Measurements from ENCODE around the gene BEND5. TPM values are rescaled to one million over a fixed set of nuclear protein-coding genes. Genes with fewer than 3 reads are reported as not detected.

BEND5 gene
- total and polyA plus RNA-seq, 10 of the 15 experiments (the other 5 are each of a cell fraction or from before 2014, with no cell fraction given), result 0.26 TPM; not detected in 9

DNA sequence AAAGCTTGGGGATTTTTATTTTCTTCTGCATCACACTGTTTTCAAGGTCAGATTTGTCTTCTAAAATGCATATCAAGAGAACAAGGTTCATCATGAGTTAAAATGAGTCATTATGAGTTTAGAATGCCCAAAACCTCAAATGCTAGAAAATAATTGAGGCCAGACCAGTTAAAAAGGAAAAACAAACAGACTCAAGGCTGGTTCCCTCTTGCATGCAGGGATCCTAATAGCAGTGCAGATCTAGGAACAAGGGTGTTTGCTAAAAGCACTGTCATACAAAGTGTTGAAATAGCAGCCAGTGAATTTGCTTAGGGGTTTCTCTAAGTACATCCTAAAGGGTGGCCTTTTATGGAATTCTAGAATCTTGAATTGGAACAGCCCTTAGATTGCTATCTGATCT is 15.3 kb downstream of the BEND5 start:
- in situ Hi-C loops (cut with MboI), result no loop called here
- ChIA-PET RAD21 (ENCODE audit: unreplicated experiment) (no interaction called here), CTCF (no interaction called here), SMC1A (ENCODE audit: uncharacterized antibody, unreplicated experiment) (interaction anchor here (0.6 kb wide), 1 partner anchor 90 kb away, joined by 3 read pairs; no protein-coding TSS in a partner anchor), POLR2A (no interaction called here)
- H3K4me2 ChIP-seq (ENCODE audit: control insufficient read depth, insufficient read depth), result no peak overlapping the region
- DNase-seq (ENCODE audit: low read depth, low spot score) (no peak), ATAC-seq (no peak), FAIRE-seq (no peak)
- H4K20me1 ChIP-seq (ENCODE audit: control insufficient read depth, insufficient read depth), result no peaks in the 10 kb centered on the region
- intact Hi-C loops (cut with micrococcal nuclease; ENCODE audit: unreplicated experiment), result no loop called here
- no peaks in the 10 kb centered on the region; a peak in 1 of 4 replicates for H3K27me3 ChIP-seq (replicated peaks in 1 of 2; ENCODE audit: control insufficient read depth in 2 of 2, insufficient read depth in 2 of 2, low read length in 1 of 2)
- H3K4me1 ChIP-seq (ENCODE audit: control insufficient read depth, insufficient read depth, low read length), result no peaks in the 10 kb centered on the region
- no peaks in the 10 kb centered on the region for H3K36me3 ChIP-seq (ENCODE audit: control insufficient read depth in 2 of 2, insufficient read depth in 2 of 2, low read length in 1 of 2)
- TF ChIP-seq WRNIP1 (IDR thresholded peaks at IDR 0.05; ENCODE audit: borderline replicate concordance, low read depth, low read length), result no peak
- no peak for TF ChIP-seq SMC3 (IDR thresholded peaks at IDR 0.05; ENCODE audit: borderline replicate concordance, low read length)
- no peak for TF ChIP-seq TCF7 (IDR thresholded peaks at IDR 0.05; ENCODE audit: borderline replicate concordance)
- no peak for TF ChIP-seq SMAD1 (IDR thresholded peaks at IDR 0.05; ENCODE audit: low read depth, partially characterized antibody)
- TF ChIP-seq CBX5 (IDR thresholded peaks at IDR 0.05; ENCODE audit: low read depth), result no peak
- TF ChIP-seq CHD2 (IDR thresholded peaks at IDR 0.05; ENCODE audit: borderline replicate concordance, low read depth, low read length), result no peak
- no peak for TF ChIP-seq SIX5 (IDR thresholded peaks at IDR 0.05; ENCODE audit: low read depth, low read length, severe bottlenecking)
- no peak for TF ChIP-seq STAT1 (conservative IDR thresholded peaks at IDR 0.05)
- TF ChIP-seq MLLT1 (IDR thresholded peaks at IDR 0.05), result no peak
- no peak for TF ChIP-seq NFYA (IDR thresholded peaks at IDR 0.05; ENCODE audit: borderline replicate concordance, low read depth, low read length)
- H3K4me3 ChIP-seq, result no peak overlapping the region
- no peaks in the 10 kb centered on the region for H3K79me2 ChIP-seq (ENCODE audit: control insufficient read depth, insufficient read depth, low read length)
- H3K27ac ChIP-seq (ENCODE audit: control insufficient read depth, insufficient read depth), result no peak overlapping the region
- H3K9ac ChIP-seq (ENCODE audit: control insufficient read depth, insufficient read depth, low read length), result no peak overlapping the region
- H2AFZ ChIP-seq (ENCODE audit: control insufficient read depth, low read depth, low read length), result no peak overlapping the region
- no TSS peak for BruUV-seq (replicated peaks)
- no peaks in the 10 kb centered on the region for H3K9me3 ChIP-seq (replicated peaks; ENCODE audit: control insufficient read depth, insufficient read depth, low read length)

All from GM12878 (cell line).